PFSK-1 (cell line): ENCODE measurements around the gene R3HDML.

Experiments used
- FOXP2 ChIP-seq: optimal IDR thresholded peaks from 2 replicates; pipeline ENCODE3; 2011; ENCODE audit warnings: borderline replicate concordance, control low read depth, inconsistent platforms; ENCODE audit not compliant: insufficient read depth; ENCODE audit errors: extremely low read length, extremely low read depth
- POLR2AphosphoS5 ChIP-seq: IDR thresholded peaks from 2 replicates; pipeline ENCODE4 v1.6.1; 2012; ENCODE audit warnings: low read depth, mild to moderate bottlenecking, control low read depth, low read length, moderate library complexity
- REST ChIP-seq, 2 experiments: IDR thresholded peaks; 2 replicates each; pipeline versions ENCODE4 v1.6.1 to v1.8.0; 2011 to 2012; ENCODE audit warnings: low read depth in 2 of 2, low read length in 2 of 2, control low read depth in 1 of 2, inconsistent platforms in 1 of 2, mild to moderate bottlenecking in 1 of 2, moderate library complexity in 1 of 2; ENCODE audit not compliant: insufficient read depth in 1 of 2
- SIN3A ChIP-seq: IDR thresholded peaks from 2 replicates; pipeline ENCODE4 v1.6.1; 2012; ENCODE audit warnings: mild to moderate bottlenecking, low read length, moderate library complexity, borderline replicate concordance; ENCODE audit not compliant: insufficient read depth
- TAF1 ChIP-seq: IDR thresholded peaks from 2 replicates; pipeline ENCODE4 v1.6.1; 2012; ENCODE audit warnings: low read length, control low read depth, borderline replicate concordance; ENCODE audit not compliant: insufficient read depth

Gene R3HDML

GRCh38 chr20:44301285-44301684 is 35.6 kb upstream of the R3HDML start:
- TF ChIP-seq POLR2AphosphoS5 (no peak), TAF1 (no peak), SIN3A (no peak), REST (IDR thresholded peaks at IDR 0.05; ENCODE audit: insufficient read depth in 1 of 2, low read depth in 2 of 2, low read length in 2 of 2) (no peak), FOXP2 (no peak)

- TF ChIP-seq FOXP2 (no peak), POLR2AphosphoS5 (no peak), REST (IDR thresholded peaks at IDR 0.05; ENCODE audit: insufficient read depth in 1 of 2, low read depth in 2 of 2, low read length in 2 of 2) (no peak), TAF1 (no peak), SIN3A (no peak)
Measured at GRCh38 chr20:44302026-44302669, 34.7 kb upstream of the R3HDML start.

- TF ChIP-seq REST (IDR thresholded peaks at IDR 0.05; ENCODE audit: insufficient read depth in 1 of 2, low read depth in 2 of 2, low read length in 2 of 2) (no peak), SIN3A (no peak), POLR2AphosphoS5 (no peak), FOXP2 (no peak), TAF1 (no peak)
Measured at GRCh38 chr20:44302736-44303135, 34.1 kb upstream of the R3HDML start.

- TF ChIP-seq FOXP2 (no peak), REST (IDR thresholded peaks at IDR 0.05; ENCODE audit: insufficient read depth in 1 of 2, low read depth in 2 of 2, low read length in 2 of 2) (no peak), TAF1 (no peak), POLR2AphosphoS5 (no peak), SIN3A (no peak)
Measured at GRCh38 chr20:44304383-44304782, 32.5 kb upstream of the R3HDML start.

- no peak for TF ChIP-seq POLR2AphosphoS5
- TF ChIP-seq FOXP2, result no peak
- TF ChIP-seq REST (IDR thresholded peaks at IDR 0.05; ENCODE audit: insufficient read depth in 1 of 2, low read depth in 2 of 2, low read length in 2 of 2), result no peak
- no peak for TF ChIP-seq TAF1
- TF ChIP-seq SIN3A, result no peak
Measured at GRCh38 chr20:44306927-44307326, 29.9 kb upstream of the R3HDML start.
